ENCODE data around the gene WWOX. TPM values are rescaled to one million over a fixed set of nuclear protein-coding genes. Genes with fewer than 3 reads are reported as not detected.
A peak's percentile ranks its signal among the peaks of the same experiment; 100 is the strongest.

WWOX gene
- total RNA-seq, 4 donors from 2014 or later = 21.4 to 55.6 (median 33.2) TPM

- ATAC-seq (ENCODE audit: low FRiP score) (no peak), DNase-seq (ENCODE audit: low spot score) (no peak)
- TF ChIP-seq, protein P1, sequence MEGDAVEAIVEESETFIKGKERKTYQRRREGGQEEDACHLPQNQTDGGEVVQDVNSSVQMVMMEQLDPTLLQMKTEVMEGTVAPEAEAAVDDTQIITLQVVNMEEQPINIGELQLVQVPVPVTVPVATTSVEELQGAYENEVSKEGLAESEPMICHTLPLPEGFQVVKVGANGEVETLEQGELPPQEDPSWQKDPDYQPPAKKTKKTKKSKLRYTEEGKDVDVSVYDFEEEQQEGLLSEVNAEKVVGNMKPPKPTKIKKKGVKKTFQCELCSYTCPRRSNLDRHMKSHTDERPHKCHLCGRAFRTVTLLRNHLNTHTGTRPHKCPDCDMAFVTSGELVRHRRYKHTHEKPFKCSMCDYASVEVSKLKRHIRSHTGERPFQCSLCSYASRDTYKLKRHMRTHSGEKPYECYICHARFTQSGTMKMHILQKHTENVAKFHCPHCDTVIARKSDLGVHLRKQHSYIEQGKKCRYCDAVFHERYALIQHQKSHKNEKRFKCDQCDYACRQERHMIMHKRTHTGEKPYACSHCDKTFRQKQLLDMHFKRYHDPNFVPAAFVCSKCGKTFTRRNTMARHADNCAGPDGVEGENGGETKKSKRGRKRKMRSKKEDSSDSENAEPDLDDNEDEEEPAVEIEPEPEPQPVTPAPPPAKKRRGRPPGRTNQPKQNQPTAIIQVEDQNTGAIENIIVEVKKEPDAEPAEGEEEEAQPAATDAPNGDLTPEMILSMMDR (IDR thresholded peaks at IDR 0.05) = no peak
These were observed 678.9 kb downstream of the WWOX start for GRCh38 chr16:78778101-78779004.

DNA sequence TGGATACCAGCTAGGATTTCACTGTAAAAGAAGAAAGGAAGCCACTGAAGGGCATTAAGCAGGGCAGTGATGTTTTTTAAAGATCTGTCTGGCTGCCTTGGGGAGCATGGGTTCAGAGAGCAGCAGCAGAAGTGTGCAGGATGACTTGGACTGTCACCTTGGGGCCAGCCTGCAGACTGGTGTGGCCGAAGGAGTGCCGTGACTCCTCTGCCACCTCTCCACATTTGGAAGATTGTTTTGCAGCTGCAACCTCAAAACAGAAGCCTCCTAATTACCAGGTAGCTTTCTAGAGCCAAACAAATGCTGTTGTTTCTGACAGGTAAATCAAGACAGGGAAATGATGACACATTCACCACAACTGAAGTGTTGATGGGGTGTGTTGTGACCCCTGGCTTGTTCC, 681.4 kb downstream of the WWOX start:
- TF ChIP-seq, protein P1 (IDR thresholded peaks at IDR 0.05) = no peak
- ATAC-seq (ENCODE audit: low FRiP score) = no peak
- DNase-seq (ENCODE audit: low spot score) = no peak

- ATAC-seq (ENCODE audit: low FRiP score) (no peak), DNase-seq (ENCODE audit: low spot score) (no peak)
- TF ChIP-seq, protein P1 (IDR thresholded peaks at IDR 0.05) = no peak
These were observed 683.1 kb downstream of the WWOX start for GRCh38 chr16:78782572-78782971.

- TF ChIP-seq, protein P1 (IDR thresholded peaks at IDR 0.05) = no peak
- DNase-seq (ENCODE audit: low spot score) (no peak), ATAC-seq (ENCODE audit: low FRiP score) (no peak)
These were observed 684.2 kb downstream of the WWOX start for GRCh38 chr16:78783570-78784079.

GRCh38 chr16:78784771-78785170, 685.3 kb downstream of the WWOX start:
- TF ChIP-seq, protein P1 (IDR thresholded peaks at IDR 0.05) = no peak
- DNase-seq (ENCODE audit: low spot score) (no peak), ATAC-seq (ENCODE audit: low FRiP score) (no peak)

DNA sequence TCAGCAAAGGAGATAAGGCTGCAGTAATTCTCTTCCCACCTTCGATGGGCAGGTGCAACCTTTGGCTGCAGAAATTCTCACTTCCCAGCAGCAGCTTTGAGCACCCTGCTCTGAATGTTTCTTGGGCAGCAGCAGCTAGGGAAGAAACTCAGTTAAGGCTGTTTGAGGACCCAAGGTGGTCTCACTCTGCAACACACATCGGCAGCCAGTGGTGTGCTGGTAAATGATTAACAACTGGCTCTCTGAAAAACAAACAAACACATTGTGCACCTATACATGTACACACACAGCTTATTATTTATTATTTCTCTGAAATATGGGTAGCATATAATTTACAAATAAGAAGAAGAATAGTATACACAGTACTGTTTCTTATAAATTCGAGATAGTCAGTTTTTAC, 685.8 kb downstream of the WWOX start:
- DNase-seq (ENCODE audit: low spot score) = no peak
- TF ChIP-seq, protein P1 (IDR thresholded peaks at IDR 0.05) = no peak
- no peak for ATAC-seq (ENCODE audit: low FRiP score)

DNA sequence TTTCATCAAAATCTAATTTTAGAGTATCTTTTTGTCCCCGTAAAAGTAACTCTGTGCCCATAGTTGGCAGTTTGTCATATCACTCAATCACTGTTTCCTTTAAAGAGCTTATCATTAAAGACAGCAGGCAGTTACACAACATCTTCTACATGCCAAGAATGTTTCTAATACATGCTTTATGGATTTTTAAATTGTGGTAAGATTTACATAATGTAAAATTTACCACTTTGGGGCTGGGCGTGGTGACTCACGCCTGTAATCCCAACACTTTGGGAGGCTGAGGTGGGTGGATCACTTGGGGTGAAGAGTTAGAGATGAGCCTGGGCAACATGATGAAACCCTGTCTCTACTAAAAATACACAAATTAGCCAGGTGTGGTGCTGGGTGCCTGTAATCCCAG, 687.2 kb downstream of the WWOX start:
- ATAC-seq (ENCODE audit: low FRiP score) (peak; percentile 54), DNase-seq (ENCODE audit: low spot score) (no peak)
- TF ChIP-seq, protein P1 (IDR thresholded peaks at IDR 0.05) = no peak
